NCI-H69 (cell line): ENCODE measurements around the gene MICU1.
A peak's percentile ranks its signal among the peaks of the same experiment; 100 is the strongest.

Source experiments
- DNase-seq: peaks from one replicate; lab custom pipeline; 2025; lab: John Stamatoyannopoulos, UW

The MICU1 gene

GRCh38 chr10:72626444-72626754 lies 520 bp upstream of the MICU1 start:
- no peak for DNase-seq

DNA sequence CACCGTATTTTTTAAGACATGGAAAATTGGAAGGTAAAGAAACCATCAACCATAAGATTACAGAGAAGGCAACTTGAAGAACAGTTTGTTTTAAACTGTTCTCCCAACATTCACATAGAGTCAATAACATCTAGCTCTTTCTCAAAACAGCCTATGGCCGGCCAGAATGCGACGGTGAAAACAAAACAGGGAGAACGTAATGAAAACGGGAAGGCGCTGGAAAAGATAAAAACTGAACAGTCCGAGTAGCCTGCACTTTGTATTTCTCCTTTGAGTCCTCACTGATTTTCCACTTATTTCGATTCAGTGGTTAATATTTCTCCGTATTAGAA lies 637 bp downstream of the MICU1 start:
- DNase-seq = no peak

GRCh38 chr10:72622271-72622670 lies 3.6 kb downstream of the MICU1 start:
- DNase-seq = no peak

DNA sequence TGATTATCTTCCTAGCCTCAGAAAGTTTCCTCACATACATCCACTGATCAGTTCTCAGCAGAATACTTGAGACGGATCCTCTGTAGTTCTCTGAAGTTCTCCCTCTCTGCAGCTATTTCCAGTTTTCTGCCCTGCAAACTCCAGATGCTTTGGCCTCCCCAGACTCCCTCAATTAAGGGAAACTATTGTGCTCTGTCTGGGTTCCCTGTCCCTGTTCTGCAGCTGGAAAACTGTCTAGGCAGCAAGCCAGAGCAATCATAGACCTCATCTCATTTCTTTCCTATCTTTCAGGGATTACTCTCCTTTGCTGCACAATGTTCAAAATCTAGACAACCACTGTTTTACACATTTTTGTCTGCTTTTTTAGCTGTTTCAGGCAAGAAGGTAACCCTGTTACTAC lies 9.2 kb downstream of the MICU1 start:
- peak; percentile 30 for DNase-seq

DNA sequence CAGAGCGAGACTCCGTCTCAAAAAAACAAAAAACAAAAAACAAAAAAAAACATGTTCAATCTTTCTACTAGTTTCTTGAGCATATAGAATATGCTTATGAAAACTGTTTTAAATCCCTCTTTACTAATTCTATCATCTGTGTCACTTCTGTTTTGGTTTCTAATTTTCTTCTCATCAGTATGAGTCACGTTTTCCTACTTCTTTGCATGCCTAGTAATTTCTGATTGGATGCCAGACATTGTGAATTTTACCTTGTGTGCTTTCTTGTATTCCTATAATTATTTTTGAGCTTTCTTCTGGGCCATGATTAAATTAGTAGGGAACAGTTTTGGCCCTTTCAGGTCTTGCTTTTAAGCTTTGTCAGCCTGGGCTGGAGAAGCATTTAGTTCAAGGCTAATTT lies 9.9 kb downstream of the MICU1 start:
- no peak for DNase-seq

DNA sequence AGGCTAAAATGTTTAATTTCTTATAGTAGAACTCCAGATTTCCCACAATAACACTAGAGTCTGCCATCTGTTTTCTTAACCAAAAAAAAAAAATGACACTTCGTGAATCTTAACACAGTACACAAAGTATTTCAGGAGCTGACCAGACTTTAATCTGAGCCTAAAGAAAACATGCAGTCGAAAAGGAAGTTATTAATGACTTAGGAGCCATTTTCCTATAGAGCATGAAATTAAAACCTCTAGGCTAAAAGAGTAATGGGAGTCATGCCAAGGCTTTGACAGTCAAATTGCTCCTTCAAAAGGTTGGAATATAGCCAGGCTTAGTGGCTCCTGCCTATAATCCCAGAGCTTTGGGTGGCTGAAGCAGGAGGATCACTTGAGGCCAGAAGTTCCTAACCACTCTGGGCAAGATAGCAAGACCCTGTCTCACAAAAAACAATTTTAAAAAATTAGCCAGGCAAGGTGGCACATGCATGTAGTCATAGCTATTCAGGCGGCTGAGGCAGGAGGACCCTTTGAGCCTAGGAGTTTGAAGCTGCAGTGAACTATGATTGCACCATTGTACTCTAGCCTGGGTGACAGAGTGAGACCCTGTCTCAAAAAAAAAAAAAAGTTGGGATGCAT lies 13.6 kb downstream of the MICU1 start:
- peak; percentile 94 for DNase-seq

- DNase-seq = peak; percentile 27
These were observed 14.1 kb downstream of the MICU1 start for GRCh38 chr10:72611783-72612182.

GRCh38 chr10:72610466-72610865 lies 15.4 kb downstream of the MICU1 start:
- no peak for DNase-seq

DNA sequence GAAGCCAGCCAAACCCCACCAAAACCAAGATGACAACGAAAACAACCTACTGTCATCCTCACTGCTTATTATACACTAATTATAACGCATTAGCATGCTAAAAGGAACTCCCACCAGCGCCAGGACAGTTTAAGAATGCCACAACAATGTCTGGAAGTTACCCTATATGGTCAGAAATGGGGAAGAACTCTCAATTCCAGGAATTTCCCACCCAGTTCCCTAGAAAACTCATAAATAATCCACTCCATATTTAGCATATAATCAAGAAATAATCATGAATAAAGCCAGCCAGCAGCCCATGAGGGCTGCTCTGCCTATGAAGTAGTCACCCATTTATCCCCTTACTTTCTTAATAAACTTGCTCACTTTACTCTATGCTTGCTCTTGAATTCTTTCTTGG lies 20.8 kb downstream of the MICU1 start:
- DNase-seq = no peak

DNA sequence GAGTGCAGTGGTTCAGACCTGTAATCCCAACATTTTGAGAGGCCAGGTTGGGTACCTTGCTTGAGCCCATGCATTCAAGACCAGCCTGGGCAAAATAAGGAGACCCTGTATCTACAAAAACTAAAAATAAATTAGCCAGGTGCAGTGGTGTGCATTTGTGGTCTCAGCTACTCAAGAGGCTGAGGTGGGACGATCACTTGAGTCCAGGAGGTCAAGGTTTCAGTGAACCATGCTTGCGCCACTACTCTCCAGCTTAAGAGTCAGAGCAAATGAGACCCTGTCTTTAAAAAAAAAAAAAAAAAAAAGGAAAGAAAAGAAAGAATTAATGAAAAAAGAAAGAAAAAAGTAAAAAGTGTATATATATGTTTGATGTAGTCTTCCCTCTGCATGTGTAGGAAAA lies 24.7 kb downstream of the MICU1 start:
- DNase-seq = no peak

DNA sequence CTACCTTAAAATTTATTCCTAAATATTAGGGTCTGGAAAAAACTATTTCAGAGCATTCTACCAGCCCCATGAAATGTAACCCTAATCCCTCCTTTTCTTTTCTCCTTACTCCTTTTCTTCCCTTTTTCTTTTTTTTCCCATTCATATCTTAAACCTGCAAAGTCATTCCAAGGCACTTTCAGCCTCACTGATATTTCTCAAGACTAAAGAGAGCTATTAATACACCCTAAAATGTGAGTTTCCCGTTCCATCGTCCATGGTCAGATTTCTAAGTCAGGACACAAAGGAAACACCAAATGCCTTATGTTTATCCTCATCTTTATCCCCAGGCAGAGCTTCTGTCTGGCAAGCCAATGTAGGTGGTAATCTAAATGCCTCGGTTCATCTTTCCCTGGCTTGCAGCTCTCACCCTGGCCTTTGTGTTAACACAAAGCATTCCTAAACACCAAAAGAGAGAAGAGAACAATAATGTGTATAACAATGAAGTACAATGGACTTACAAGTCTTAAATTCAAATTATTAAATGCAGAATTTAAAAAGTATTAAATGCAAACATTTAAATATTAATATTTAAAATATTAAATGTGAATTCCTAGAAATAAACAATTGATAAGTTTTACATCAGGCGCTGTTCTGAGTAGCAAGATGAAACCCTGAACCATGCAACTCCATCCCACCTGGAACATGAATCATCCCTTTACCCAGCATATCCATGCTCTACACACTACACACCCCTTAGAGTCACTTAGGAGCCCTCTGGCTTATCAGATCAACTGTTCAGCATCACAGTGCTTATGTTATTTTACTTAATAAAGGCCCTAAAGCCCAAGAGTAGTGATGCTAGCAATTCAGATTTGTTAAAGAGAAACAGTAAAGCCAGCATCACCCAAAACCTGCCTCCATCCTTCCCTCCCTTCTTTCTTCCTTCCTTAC lies 26.8 kb downstream of the MICU1 start:
- no peak for DNase-seq

DNA sequence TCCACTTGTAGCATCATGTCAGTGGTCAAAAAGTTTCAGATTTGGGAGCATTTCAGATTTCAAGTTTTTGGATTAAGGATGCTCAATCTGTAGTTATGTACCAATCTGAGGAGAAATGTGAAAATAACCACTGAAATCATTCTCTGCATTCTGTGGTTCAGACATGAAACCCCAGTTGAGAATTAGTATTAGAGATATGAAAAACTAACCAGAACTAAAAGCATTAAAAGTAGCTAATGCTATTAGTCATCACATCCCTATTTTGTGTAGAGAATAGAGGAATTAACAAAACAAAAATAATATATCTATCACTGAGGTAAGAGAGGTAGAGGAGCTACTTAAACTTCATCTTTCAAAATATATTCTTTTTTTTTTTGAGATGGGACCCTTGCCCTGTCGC lies 28.0 kb downstream of the MICU1 start:
- no peak for DNase-seq

DNA sequence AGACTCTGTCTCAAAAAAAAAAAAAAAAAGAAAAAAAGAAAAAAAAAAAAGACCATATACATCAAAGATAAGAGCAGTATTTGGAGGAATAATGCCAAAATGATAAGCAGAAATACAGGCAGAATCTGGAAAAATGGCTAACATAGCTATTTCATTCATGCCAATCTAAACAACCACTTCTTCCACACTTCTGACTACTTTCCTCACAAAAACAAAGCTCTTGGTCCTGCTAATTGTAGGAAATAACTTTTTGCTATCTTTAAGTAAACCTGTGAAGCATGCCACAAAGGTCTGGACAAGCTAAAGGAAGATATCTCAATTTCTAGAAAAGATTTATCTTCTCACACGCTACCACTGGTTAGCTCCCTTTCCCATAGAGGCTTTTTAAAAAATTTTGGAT lies 30.4 kb downstream of the MICU1 start:
- no peak for DNase-seq

- DNase-seq = no peak
These were observed 31.9 kb downstream of the MICU1 start for GRCh38 chr10:72593963-72594362.

- DNase-seq = no peak
These were observed 37.6 kb downstream of the MICU1 start for GRCh38 chr10:72588266-72588665.

GRCh38 chr10:72587568-72587967 lies 38.3 kb downstream of the MICU1 start:
- DNase-seq = no peak

- DNase-seq = no peak
These were observed 51.2 kb downstream of the MICU1 start for GRCh38 chr10:72574636-72575035.

DNA sequence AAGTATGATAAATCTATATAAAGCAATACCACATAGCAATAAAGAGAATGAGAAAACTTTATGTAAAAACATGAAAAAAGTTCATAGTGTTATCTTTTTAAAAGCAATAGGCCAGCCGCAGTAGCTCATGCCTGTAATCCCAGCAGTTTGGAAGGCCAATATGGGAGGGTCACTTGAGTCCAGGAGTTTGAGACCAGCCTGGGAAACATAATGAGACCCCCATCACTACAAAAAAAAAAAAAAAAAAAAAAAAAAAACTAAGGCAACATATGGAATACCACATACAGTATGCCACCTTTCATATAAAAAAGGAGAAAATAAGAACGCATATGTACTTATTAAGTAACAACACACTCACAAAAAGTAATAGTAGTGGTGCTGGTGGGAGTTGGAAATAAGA lies 52.8 kb downstream of the MICU1 start:
- DNase-seq = no peak

DNA sequence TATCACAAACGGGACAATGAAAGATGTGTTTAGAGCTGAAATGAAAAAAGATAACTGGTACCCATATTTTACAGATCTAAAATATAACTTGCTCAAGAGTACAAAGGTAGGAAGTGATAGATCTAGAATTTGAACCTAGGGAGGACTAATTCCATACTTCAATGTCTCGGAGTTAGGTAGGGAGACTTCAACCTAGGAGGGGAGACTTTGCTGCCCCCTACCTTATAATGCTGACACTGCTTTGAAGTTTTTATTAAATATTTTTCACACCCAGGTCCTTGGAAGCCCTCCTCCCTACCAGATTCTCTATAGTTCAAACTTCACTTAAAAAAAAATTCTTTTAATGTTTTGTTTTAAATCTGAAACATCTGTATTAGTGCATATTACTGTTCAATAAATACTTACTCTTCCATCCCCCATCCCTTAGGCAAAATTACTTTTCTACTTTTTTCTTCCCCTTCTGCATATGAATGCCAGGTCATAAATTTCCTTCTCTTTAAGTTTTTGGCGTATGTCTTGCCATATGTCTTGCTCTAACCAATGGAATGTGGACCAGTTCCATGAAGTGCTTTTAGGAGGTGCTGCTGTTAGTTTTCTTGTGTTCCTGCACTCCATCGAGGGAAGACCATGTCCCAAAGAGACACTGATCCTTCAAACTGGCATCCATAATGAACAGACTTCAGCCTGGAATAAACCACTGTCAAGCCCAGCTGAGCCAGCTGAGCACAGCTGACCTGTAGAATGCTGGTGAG lies 57.8 kb downstream of the MICU1 start:
- DNase-seq = peak; percentile 20

- DNase-seq = no peak
These were observed 58.5 kb downstream of the MICU1 start for GRCh38 chr10:72567421-72567820.

GRCh38 chr10:72564596-72564995 lies 61.3 kb downstream of the MICU1 start:
- no peak for DNase-seq

DNA sequence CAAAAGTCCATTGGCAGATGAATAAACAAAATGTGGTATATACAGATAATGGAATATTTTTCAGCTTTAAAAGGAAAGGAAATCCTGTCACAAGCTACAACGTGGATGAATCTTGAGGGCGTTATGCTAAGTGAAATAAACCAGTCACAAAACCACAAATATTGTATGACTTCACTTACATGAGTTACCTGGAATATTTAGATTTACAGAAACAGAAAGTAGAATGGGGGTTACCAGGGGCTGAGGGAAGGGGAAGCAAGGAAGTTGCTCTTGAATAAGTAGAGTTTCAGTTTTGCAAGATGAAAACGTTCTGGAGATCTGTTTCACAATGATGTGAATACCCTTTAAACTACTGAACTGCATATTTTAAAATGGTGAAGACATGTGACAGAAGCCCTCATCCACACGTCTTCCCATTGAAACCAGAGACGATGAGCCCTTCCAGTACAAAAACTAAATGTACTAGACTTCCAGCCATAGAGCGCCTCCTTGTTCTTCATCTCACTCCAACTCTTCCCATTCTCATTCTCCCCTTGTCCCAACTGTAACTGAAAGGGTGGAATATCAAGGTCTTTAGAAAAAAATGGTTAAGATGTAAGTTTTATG lies 62.4 kb downstream of the MICU1 start:
- no peak for DNase-seq

GRCh38 chr10:72561745-72562166 lies 64.1 kb downstream of the MICU1 start:
- no peak for DNase-seq
